ENCODE measurements around the gene NOP58.

Gene NOP58

DNA sequence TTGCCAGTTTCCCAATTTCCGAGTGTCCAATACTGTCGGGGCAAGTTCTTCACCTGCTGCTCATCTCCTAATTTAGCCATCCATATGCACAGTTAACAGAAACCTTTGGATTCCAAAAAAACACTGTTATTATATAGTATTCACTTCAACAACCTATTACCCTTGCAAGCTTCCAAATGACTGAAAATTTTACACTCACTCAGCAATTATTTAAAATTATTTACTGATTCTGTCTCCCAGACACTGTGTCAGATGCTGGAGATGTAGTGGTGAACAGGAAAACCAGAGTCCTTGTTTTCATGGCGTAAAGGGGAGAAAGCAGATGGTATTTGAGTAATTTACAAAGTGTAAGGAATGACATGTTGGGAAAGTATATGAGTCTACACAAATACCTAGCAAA, 56.9 kb downstream of the NOP58 start:
- TF ChIP-seq POLR2AphosphoS5 (IDR thresholded peaks at IDR 0.05; ENCODE audit: low read depth) (no peak), CTCF (IDR thresholded peaks at IDR 0.05; ENCODE audit: insufficient read depth, low read length) (no peak), SPI1 (IDR thresholded peaks at IDR 0.05; ENCODE audit: borderline replicate concordance, low read depth) (no peak), GABPA (IDR thresholded peaks at IDR 0.05; ENCODE audit: low read depth) (no peak), REST (IDR thresholded peaks at IDR 0.05; ENCODE audit: insufficient replicate concordance, low read depth) (no peak)
- no peak for DNase-seq (ENCODE audit: low read depth in 1 of 2, low spot score in 1 of 2)
- Histone ChIP-seq H3K4me3 (replicated peaks; ENCODE audit: insufficient read depth, low read length) (no peak overlapping the region), H3K27ac (replicated peaks) (no peak overlapping the region), H3K27me3 (ENCODE audit: insufficient read depth, poor library complexity, severe bottlenecking) (no peaks in the 10 kb centered on the region)

DNA sequence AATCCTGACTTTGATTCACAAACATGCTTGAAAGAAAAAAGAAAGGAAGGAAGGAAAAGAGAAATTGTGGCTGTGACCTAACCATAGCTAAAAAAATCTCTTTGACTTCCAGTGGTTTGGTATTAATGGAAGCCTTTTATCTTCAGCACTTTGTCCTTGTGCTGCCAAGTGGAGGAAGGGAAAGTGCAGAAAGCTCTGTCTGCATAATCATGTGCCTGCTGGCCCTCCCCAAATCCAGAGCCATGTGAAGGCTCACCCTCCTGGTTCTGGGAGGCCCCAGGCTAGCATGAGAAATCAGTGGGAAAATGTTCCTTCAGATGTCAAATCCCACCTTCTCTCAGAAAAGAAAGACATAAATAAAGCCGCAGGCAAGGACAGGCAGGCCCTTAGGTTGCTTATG, 62.3 kb downstream of the NOP58 start:
- Histone ChIP-seq H3K4me3 (replicated peaks; ENCODE audit: insufficient read depth, low read length) (no peak overlapping the region), H3K27ac (replicated peaks) (no peak overlapping the region), H3K27me3 (ENCODE audit: insufficient read depth, poor library complexity, severe bottlenecking) (no peaks in the 10 kb centered on the region)
- TF ChIP-seq SPI1 (IDR thresholded peaks at IDR 0.05; ENCODE audit: borderline replicate concordance, low read depth) (no peak), REST (IDR thresholded peaks at IDR 0.05; ENCODE audit: insufficient replicate concordance, low read depth) (no peak), POLR2AphosphoS5 (IDR thresholded peaks at IDR 0.05; ENCODE audit: low read depth) (no peak), GABPA (IDR thresholded peaks at IDR 0.05; ENCODE audit: low read depth) (no peak), CTCF (IDR thresholded peaks at IDR 0.05; ENCODE audit: insufficient read depth, low read length) (no peak)
- DNase-seq (ENCODE audit: low read depth in 1 of 2, low spot score in 1 of 2), result no peak

GRCh38 chr2:202335791-202336467, 70.4 kb downstream of the NOP58 start:
- TF ChIP-seq REST (IDR thresholded peaks at IDR 0.05; ENCODE audit: insufficient replicate concordance, low read depth) (no peak), GABPA (IDR thresholded peaks at IDR 0.05; ENCODE audit: low read depth) (no peak), SPI1 (IDR thresholded peaks at IDR 0.05; ENCODE audit: borderline replicate concordance, low read depth) (no peak), POLR2AphosphoS5 (IDR thresholded peaks at IDR 0.05; ENCODE audit: low read depth) (no peak), CTCF (IDR thresholded peaks at IDR 0.05; ENCODE audit: insufficient read depth, low read length) (no peak)
- Histone ChIP-seq H3K27ac (replicated peaks) (no peak overlapping the region), H3K4me3 (replicated peaks; ENCODE audit: insufficient read depth, low read length) (no peak overlapping the region), H3K27me3 (ENCODE audit: insufficient read depth, poor library complexity, severe bottlenecking) (no peaks in the 10 kb centered on the region)
- DNase-seq (ENCODE audit: low read depth in 1 of 2, low spot score in 1 of 2), result no peak

Data from HL-60 (cell line).